ENCODE results near the gene LHX6.
A peak's percentile ranks its signal among the peaks of the same experiment; 100 is the strongest.

LHX6 gene

DNA sequence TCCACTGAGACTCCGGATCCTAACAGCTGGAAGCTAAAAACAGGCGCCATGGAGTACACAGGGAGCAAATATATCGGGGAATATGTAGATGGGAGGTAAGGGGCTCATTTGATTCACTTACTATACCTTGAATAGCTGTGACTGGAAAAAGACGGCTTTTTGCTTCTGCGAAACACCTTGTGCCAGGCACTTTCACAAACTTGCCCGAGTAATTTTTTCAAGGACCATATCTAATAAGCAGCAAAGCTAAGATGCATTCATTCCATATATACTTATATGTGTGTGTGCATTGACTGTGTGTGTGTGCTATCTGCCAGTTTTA lies 68.9 kb downstream of the LHX6 start:
- no peak for TF ChIP-seq TCF12 (IDR thresholded peaks at IDR 0.05; ENCODE audit: low read depth)
- TF ChIP-seq YY1 (IDR thresholded peaks at IDR 0.05; ENCODE audit: low read depth): no peak
- TF ChIP-seq CEBPB (IDR thresholded peaks at IDR 0.05): no peak
- TF ChIP-seq FOXM1 (IDR thresholded peaks at IDR 0.05; ENCODE audit: borderline replicate concordance, low read depth): no peak
- TF ChIP-seq EP300 (IDR thresholded peaks at IDR 0.05; ENCODE audit: borderline replicate concordance): no peak
- TF ChIP-seq NFIC (IDR thresholded peaks at IDR 0.05): no peak
- TF ChIP-seq, protein P1, sequence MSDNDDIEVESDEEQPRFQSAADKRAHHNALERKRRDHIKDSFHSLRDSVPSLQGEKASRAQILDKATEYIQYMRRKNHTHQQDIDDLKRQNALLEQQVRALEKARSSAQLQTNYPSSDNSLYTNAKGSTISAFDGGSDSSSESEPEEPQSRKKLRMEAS (IDR thresholded peaks at IDR 0.05): no peak
- TF ChIP-seq, protein P2, sequence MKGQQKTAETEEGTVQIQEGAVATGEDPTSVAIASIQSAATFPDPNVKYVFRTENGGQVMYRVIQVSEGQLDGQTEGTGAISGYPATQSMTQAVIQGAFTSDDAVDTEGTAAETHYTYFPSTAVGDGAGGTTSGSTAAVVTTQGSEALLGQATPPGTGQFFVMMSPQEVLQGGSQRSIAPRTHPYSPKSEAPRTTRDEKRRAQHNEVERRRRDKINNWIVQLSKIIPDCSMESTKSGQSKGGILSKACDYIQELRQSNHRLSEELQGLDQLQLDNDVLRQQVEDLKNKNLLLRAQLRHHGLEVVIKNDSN (IDR thresholded peaks at IDR 0.05): no peak
- TF ChIP-seq ZBTB7A (IDR thresholded peaks at IDR 0.05; ENCODE audit: low read depth): no peak
- TF ChIP-seq TEAD4 (IDR thresholded peaks at IDR 0.05): no peak
- TF ChIP-seq RAD21 (IDR thresholded peaks at IDR 0.05; ENCODE audit: low read depth): no peak
- TF ChIP-seq TAF1 (IDR thresholded peaks at IDR 0.05; ENCODE audit: low read depth): no peak
- no peak for TF ChIP-seq CREB1 (IDR thresholded peaks at IDR 0.05; ENCODE audit: low read depth)

DNA sequence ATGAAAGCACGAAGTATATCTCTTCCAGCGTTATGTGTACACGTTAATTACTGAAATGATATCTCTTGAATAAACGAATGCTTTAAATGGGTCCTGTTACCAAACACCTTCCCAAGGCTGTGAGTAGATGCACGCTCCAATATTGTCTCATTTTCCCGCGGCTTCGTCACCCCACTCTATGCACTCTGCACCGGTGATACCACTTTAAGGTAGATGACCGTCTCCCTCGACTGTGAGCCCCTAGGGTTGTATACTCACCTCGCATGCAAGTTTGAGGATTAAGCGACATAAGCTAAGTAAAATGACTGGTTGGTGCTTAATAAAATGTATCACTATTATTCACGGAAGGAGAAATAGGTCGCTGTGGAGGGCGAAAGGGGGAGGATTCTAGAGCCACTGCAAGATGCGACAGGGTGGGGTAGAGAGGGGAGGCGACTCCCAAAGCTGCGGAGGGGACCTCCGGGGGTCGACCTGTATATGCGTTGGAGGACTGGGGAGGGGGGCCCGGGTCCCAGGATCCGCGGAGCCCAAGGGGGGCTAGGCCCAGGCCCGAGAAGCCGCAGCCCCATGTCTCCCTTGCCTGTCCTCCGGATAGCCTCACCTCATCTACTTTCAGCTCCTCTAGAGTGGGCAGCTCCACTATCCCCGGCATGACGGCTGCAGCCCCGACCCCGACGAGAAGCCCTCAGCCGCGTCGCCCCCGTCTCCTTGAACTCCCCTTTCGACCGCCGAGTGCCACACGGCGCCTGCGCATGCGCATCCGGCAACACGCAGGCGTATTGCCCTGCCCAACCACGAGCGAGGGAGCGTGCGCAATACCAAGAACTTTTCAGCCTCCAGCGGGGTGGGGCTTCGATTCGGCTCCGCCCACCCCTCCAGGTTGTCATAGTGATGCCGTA lies 69.5 kb downstream of the LHX6 start, which contains the start of the genes MORN5 and NDUFA8:
MORN5 (plus strand) TSS at position 883 of the 899 bp plus-strand sequence. CDS start 65 bp downstream, outside the sequence.
NDUFA8 (minus strand) TSS at position 754 of the 899 bp plus-strand sequence; CDS start at position 652, 102 bp downstream.
- TF ChIP-seq TAF1 (IDR thresholded peaks at IDR 0.05; ENCODE audit: low read depth) (peak; percentile 70), ZBTB7A (IDR thresholded peaks at IDR 0.05; ENCODE audit: low read depth) (0 out of 2 replicates have a peak, but pooled peaks have one; percentile 28), CREB1 (IDR thresholded peaks at IDR 0.05; ENCODE audit: low read depth) (no peak)
- TF ChIP-seq, protein P1 (IDR thresholded peaks at IDR 0.05): peak; percentile 38; the same call in 1 of the 2 replicates

DNA sequence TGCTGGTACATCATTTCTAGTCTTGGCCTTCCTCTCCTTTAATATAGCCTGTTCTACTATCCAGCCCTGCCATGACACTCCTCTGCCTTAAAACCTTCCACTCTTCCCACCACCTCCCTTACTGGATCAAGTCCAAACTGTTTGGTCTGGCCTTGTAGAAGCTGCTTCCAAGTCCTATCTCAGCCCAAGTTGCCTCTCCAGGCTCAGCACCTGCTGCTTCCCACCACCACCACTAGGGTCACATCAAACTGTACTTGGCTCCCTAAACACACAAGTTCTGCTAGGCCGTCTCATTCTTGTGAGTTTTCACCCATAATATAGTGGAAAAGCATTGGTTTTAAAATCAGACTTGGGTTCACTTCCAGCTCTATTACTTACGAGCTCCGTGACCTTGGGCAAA lies 70.6 kb downstream of the LHX6 start:
- no peak for TF ChIP-seq EGR1 (IDR thresholded peaks at IDR 0.05)
- TF ChIP-seq EP300 (IDR thresholded peaks at IDR 0.05; ENCODE audit: borderline replicate concordance): no peak
- TF ChIP-seq, protein P1 (IDR thresholded peaks at IDR 0.05): no peak
- no peak for TF ChIP-seq TAF1 (IDR thresholded peaks at IDR 0.05; ENCODE audit: low read depth)

DNA sequence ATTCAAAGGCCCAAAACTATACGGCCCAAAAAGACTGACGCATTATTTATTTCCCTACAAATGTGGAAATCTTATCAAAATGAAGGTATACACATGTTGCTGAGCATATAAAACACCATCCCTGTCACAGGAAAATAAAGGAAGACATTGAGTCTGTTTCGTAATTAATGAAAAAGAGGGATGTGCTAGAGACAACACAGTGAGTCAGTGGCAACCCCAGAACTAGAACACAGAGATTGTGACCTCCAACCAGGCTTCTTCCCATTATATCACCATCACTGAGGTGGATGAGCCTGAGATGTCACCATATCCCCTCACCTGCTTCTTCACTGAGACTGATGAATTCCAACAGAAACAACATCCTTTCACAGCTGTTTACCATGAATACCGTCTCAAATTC lies 73.0 kb downstream of the LHX6 start:
- TF ChIP-seq EGR1 (IDR thresholded peaks at IDR 0.05) (no peak), CREB1 (IDR thresholded peaks at IDR 0.05; ENCODE audit: low read depth) (no peak), ZBTB7A (IDR thresholded peaks at IDR 0.05; ENCODE audit: low read depth) (no peak), TAF1 (IDR thresholded peaks at IDR 0.05; ENCODE audit: low read depth) (no peak), EP300 (IDR thresholded peaks at IDR 0.05; ENCODE audit: borderline replicate concordance) (no peak), FOXM1 (IDR thresholded peaks at IDR 0.05; ENCODE audit: borderline replicate concordance, low read depth) (no peak), NFIC (IDR thresholded peaks at IDR 0.05) (no peak), RAD21 (IDR thresholded peaks at IDR 0.05; ENCODE audit: low read depth) (no peak), YY1 (IDR thresholded peaks at IDR 0.05; ENCODE audit: low read depth) (no peak), TEAD4 (IDR thresholded peaks at IDR 0.05) (no peak), CEBPB (IDR thresholded peaks at IDR 0.05) (no peak), TCF12 (IDR thresholded peaks at IDR 0.05; ENCODE audit: low read depth) (no peak)
- TF ChIP-seq, protein P2 (IDR thresholded peaks at IDR 0.05): no peak
- TF ChIP-seq, protein P3, sequence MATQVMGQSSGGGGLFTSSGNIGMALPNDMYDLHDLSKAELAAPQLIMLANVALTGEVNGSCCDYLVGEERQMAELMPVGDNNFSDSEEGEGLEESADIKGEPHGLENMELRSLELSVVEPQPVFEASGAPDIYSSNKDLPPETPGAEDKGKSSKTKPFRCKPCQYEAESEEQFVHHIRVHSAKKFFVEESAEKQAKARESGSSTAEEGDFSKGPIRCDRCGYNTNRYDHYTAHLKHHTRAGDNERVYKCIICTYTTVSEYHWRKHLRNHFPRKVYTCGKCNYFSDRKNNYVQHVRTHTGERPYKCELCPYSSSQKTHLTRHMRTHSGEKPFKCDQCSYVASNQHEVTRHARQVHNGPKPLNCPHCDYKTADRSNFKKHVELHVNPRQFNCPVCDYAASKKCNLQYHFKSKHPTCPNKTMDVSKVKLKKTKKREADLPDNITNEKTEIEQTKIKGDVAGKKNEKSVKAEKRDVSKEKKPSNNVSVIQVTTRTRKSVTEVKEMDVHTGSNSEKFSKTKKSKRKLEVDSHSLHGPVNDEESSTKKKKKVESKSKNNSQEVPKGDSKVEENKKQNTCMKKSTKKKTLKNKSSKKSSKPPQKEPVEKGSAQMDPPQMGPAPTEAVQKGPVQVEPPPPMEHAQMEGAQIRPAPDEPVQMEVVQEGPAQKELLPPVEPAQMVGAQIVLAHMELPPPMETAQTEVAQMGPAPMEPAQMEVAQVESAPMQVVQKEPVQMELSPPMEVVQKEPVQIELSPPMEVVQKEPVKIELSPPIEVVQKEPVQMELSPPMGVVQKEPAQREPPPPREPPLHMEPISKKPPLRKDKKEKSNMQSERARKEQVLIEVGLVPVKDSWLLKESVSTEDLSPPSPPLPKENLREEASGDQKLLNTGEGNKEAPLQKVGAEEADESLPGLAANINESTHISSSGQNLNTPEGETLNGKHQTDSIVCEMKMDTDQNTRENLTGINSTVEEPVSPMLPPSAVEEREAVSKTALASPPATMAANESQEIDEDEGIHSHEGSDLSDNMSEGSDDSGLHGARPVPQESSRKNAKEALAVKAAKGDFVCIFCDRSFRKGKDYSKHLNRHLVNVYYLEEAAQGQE (IDR thresholded peaks at IDR 0.05; ENCODE audit: low read depth): no peak
- TF ChIP-seq, protein P1 (IDR thresholded peaks at IDR 0.05): no peak

All from Ishikawa (cell line).